Hindlimb muscle (tissue), 1 donor: Measurements from ENCODE around the gene TCOF1. TPM values are rescaled to one million over a fixed set of nuclear protein-coding genes. Genes with fewer than 3 reads are reported as not detected.

Source experiments
- DNase-seq: peaks from one replicate; pipeline ENCODE4 v3.0.0-alpha.2; 2013
- polyA plus RNA-seq: library from polyadenylated mRNA; unstranded; fragments of 120-200 nt; gene quantifications from one replicate; pipeline ENCODE4 v1.2.1, GENCODE V29; 2013; ENCODE audit not compliant: insufficient read length

TCOF1 gene
- polyA plus RNA-seq, 1 donor = 23.5 TPM

DNA sequence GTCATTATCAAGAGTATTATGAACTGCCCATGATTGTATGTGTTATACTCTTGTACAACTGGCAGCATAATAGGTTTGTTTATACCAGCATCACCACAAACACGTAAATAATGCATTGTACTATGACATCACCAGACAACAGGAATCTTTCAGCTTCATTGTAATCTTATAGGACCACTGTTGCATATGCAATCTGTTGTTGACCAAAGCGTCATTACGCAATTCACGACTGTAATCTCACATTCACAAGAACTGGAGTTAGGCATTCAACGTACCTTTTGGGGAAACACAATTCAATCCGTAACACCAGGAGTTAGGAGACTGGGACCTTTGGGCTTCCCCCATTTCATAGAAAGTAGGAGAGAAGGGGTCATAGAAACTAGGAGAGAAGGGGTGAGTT, 34.4 kb upstream of the TCOF1 start:
- DNase-seq = no peak

DNA sequence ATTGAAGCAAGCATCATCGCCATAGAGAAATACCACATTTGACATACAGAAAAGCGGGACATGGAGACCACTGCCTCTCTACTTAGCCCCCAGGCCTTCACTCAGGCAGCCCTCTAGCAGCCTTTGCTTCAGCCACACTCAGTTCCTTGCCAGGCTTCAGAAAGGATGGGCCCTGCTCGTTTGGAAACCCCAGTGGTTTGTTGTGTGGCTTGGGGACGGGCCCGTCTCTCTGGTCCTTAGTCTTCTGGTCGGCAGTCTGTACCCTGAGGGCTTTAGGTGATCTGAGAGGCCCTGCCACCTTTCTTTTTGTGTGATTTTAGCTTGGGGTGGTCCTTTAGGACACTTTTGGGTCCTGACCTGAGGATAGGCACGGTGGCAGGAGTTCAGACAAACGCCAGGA, 33.7 kb upstream of the TCOF1 start:
- DNase-seq = no peak

DNA sequence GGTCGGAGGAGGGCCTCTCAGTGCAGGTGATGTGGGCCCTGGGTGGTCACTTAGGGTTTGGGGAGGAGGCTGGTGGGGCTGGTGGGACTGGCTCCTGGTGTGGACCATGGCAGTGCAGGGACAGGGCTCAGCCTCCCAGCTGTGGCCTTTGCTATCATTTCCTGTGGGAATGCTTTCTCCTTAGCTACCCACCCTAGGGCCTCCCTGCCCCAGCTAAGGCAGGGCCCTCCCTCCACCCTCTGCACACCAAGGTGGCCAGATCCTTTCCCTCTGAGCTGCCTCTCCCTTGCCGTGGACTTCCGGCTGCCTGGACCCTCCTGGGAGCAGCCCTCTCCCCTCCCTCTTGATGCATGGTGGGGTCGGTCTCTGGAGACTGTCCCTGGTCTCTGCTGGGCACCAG, 32.1 kb upstream of the TCOF1 start:
- DNase-seq = no peak

- DNase-seq = no peak
These were observed 30.8 kb upstream of the TCOF1 start for GRCh38 chr5:150326707-150327106.

- no peak for DNase-seq
These were observed 30.4 kb upstream of the TCOF1 start for GRCh38 chr5:150327139-150327538.

- DNase-seq = no peak
These were observed 29.0 kb upstream of the TCOF1 start for GRCh38 chr5:150328515-150328914.

DNA sequence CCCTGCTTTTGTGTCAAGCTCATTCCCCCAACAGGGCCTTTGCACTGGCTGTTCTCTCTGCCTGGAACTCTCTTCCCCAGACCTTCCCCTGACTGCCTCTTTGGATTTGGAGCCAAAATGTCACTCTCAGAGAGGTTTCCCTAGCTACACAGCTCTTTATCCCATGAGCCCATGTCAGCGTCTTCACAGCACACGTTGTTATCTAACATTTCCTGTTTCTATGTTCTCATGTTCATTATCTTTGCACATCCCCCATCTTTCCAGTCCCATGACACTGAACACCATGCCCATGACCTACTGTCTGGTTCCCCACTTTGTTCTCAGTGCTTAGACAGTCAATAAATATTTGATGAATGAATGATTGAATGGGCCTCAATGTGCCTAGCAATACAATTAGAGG, 28.5 kb upstream of the TCOF1 start:
- DNase-seq = no peak

GRCh38 chr5:150329881-150330876, 27.3 kb upstream of the TCOF1 start:
- DNase-seq = no peak

- DNase-seq = no peak
These were observed 24.1 kb upstream of the TCOF1 start for GRCh38 chr5:150333400-150333799.

DNA sequence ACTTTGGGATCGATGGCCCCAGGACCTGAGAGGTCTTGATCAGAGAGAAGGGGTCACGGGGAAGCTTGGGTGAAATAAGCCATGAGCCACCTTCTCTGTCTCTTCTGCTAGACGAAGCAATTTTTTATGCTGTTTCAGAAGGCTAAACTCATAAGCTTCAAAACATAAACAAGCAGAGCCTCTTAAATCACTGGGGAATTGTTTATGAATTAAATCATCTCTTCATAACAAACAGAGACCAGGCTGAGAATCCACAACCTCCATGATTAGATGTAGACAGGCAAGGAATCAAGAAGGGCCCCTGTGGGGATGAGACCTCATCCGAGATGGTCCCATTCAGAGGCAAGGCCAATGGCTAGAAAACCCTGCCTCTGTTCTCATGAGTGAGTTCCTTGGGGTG, 21.7 kb upstream of the TCOF1 start:
- no peak for DNase-seq

- DNase-seq = no peak
These were observed 19.0 kb upstream of the TCOF1 start for GRCh38 chr5:150338546-150338945.

GRCh38 chr5:150339165-150339564, 18.3 kb upstream of the TCOF1 start:
- no peak for DNase-seq

- DNase-seq = no peak
These were observed 17.7 kb upstream of the TCOF1 start for GRCh38 chr5:150339841-150340240.

GRCh38 chr5:150340614-150341255, 16.8 kb upstream of the TCOF1 start:
- DNase-seq = no peak

- no peak for DNase-seq
These were observed 16.2 kb upstream of the TCOF1 start for GRCh38 chr5:150341331-150341730.

GRCh38 chr5:150341989-150342388, 15.5 kb upstream of the TCOF1 start:
- no peak for DNase-seq

- no peak for DNase-seq
These were observed 14.9 kb upstream of the TCOF1 start for GRCh38 chr5:150342583-150342982.

GRCh38 chr5:150343994-150344631, 13.4 kb upstream of the TCOF1 start:
- DNase-seq = no peak

GRCh38 chr5:150345716-150346115, 11.8 kb upstream of the TCOF1 start:
- no peak for DNase-seq

DNA sequence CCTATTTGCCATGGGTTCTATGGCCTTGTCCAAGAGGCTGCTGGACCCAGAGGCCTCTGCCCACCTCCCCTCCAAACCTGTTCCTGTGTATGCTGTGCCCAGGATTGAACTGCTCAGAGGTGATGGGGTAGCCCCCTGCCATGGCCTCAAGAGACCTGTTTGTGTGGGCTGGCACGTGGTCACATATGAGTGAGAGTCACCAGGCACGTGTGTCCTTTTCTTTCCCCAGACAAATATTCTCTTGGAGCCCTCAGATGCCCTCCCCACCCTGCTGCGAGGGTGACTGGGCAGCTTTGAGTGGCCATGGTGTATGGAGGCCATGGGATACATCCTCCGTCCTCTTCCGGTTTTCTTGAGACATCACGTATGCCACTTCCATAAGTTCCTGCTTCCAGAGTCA, 10.9 kb upstream of the TCOF1 start:
- no peak for DNase-seq

GRCh38 chr5:150347003-150347402, 10.5 kb upstream of the TCOF1 start:
- DNase-seq = no peak

DNA sequence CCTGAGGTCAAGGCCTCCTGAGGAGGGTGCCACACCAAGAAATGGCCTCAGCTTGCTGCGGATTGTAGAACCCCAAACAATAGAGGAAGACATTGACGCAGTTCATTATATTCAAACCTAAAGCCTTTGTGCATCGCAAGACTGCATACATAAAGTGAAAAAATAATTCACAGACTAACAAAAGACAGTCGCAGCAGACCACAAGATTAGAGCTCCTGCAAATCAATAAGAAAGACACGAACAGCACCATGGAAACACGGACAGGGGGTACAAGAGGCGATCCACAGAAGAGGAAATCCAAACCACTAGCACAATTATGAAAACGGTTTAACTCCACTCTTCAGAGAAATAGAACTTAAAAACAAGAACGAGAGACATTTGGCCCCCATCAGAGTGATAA, 10.0 kb upstream of the TCOF1 start:
- no peak for DNase-seq

DNA sequence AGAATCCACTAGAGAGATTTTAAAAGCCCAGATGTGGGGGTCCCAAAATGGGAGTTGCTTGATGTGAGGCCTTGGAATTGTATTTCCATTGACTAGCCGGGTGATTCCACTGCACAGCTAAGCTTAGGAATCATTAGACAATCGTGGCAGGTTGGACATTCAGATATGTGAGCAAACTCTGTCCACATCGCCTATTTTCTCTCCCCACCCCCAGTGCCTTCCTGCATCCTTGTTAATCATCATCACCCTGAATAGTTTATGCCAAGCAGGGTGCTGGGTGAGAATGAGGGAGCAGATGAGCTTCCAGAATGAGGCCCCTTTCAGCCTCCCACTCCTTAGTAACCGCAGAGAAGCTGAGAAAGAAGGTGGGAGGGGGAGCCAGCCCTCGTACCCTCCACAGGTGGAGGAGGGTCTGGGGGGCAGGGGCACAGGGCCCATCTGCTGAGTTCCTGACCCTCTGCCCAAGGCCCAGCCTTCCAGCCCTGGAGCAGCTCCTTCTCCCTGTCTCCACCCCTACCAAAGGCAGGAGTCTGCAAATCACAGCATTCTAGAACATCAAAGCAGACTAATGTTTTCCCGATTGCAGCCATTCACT, 7.7 kb upstream of the TCOF1 start:
- no peak for DNase-seq
